HG03442 (cell line): Measurements from ENCODE around the gene TSACC.

ENCODE experiments used
- ATAC-seq: cut with Tn5 transposase; IDR thresholded peaks from one replicate; pipeline ENCODE4 v1.9.1; 2021; ENCODE audit warnings: mild to moderate bottlenecking, moderate library complexity; ENCODE audit not compliant: unreplicated experiment

TSACC gene

GRCh38 chr1:156391701-156392100, 53.4 kb downstream of the TSACC start:
- ATAC-seq: no peak

GRCh38 chr1:156392452-156392853, 54.1 kb downstream of the TSACC start:
- ATAC-seq: no peak

GRCh38 chr1:156393095-156393494, 54.8 kb downstream of the TSACC start:
- no peak for ATAC-seq

GRCh38 chr1:156394082-156394481, 55.8 kb downstream of the TSACC start:
- no peak for ATAC-seq

- ATAC-seq: no peak
Measured at GRCh38 chr1:156394835-156395461, 56.6 kb downstream of the TSACC start.
